ENCODE data around the gene RNF220.

RNF220 gene

GRCh38 chr1:44405031-44405797, at the start of gene RNF220:
Gene RNF220, plus strand, starts transcription at chr1:44405255.
- DNase-seq = no peak

DNA sequence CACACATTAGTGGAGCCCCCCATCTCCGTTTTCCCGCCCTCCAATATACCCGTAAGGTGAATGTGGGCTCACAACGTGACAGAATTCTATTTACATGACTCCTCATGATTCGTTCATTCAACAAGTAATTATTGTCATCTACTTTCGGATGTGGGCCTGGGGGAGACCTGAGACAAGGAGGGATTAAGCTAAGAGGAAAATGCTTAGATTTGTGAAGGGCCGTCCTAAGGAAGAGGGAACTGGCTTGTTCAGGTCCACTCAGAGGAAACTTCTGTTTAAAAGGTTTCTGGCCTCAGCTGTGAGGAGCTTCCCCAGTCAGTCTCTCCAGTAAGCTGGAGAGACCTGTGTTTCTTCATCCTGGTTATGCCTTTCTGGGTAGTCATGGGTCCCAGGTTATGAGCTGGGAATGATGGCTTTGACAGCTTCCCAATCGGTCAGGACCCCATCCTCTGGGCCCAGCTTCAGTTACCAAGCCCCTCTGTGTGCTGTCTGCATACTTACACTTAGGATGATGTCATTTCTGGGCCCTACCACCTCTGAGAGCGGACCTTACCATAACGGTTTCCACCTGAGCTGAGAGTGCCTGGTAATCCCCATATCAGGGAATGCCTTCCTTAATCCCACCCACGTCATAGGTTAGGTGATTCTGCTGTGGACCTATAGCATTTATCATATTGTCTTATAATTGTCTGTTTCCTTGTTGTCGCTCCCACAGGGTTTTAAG, 49.3 kb upstream of the RNF220 start:
- no peak for DNase-seq

DNA sequence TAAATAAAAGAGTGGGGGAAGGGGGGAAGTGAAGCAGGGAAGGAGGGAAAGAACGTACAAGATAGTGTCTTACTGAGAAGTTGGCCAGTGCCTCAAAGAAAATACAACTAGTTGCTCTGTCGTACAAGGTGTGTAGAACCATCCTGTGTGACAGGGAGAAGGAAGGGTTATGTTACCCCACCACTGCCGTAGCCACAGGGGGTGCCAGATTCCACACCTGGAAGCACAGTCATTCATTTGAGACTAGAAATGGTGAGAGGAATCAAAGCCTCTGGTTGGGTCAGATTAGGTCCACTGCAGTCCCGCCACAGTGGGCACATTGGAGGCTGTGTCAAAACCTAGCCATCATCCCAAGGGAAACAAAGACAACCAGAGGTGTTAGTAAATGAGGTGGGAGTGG, 47.3 kb upstream of the RNF220 start:
- DNase-seq = no peak

- DNase-seq = no peak
Observed at GRCh38 chr1:44359234-44359935, 45.7 kb upstream of the RNF220 start.

GRCh38 chr1:44361478-44361877, 43.6 kb upstream of the RNF220 start:
- DNase-seq = no peak

GRCh38 chr1:44366371-44366975, 38.6 kb upstream of the RNF220 start:
- no peak for DNase-seq

DNA sequence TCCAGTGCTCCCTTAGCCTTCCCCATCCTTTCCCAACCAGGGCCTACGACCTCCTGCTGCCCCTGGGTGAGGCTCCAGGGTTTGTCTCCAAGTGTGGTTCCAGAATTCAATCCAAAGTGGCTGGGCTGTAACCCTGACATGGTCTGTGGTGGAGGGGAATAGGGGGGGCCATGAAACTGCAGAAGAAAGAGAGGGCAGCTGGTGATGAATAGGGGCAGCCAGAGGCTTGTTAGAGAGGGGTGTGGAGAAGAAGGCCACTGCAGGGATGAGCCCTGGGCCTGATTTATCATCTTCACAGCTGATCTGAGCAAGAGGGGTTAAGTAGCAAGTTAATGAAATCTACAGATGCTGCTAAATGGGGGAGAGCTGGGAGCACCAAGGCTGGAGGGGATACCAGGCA, 37.1 kb upstream of the RNF220 start:
- no peak for DNase-seq

- DNase-seq = no peak
Observed at GRCh38 chr1:44368471-44369151, 36.4 kb upstream of the RNF220 start.

DNA sequence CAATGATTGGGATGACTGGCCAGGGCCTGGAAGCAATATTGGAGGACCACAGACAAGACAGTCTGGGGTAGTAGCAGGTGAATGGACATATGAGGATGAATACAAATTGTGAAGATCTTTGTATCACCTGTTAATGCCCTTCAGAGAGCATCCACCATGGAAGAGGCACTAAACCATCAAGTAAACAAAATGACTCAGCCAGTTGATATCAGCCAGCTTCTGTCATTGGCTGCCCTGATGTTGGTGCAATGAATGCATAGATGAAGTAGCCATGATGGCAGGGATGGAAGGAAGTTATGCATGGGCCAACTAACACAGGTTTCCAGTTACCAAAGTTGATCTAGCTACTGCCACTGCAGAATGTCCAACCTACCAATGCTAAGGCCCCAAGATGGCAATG, 33.8 kb upstream of the RNF220 start:
- DNase-seq = no peak

DNA sequence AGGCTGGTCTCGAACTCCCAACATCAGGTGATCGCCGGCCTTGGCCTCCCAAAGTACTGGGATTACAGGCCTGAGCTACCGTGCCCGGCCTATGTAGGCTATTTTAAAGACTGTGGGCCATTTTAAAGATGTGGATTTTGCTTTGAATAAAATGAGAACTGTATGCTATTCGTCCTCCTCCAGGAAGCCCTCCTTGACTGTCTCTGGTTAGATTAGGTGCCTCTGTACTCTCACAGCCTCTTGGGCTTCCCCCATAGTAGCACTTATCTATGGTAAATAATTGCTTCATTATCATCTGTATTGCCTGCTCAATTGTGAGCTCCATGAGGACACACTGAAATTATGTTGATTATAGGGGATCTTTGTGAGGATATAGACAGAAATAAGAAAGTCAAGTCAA, 29.5 kb upstream of the RNF220 start:
- DNase-seq = no peak

DNA sequence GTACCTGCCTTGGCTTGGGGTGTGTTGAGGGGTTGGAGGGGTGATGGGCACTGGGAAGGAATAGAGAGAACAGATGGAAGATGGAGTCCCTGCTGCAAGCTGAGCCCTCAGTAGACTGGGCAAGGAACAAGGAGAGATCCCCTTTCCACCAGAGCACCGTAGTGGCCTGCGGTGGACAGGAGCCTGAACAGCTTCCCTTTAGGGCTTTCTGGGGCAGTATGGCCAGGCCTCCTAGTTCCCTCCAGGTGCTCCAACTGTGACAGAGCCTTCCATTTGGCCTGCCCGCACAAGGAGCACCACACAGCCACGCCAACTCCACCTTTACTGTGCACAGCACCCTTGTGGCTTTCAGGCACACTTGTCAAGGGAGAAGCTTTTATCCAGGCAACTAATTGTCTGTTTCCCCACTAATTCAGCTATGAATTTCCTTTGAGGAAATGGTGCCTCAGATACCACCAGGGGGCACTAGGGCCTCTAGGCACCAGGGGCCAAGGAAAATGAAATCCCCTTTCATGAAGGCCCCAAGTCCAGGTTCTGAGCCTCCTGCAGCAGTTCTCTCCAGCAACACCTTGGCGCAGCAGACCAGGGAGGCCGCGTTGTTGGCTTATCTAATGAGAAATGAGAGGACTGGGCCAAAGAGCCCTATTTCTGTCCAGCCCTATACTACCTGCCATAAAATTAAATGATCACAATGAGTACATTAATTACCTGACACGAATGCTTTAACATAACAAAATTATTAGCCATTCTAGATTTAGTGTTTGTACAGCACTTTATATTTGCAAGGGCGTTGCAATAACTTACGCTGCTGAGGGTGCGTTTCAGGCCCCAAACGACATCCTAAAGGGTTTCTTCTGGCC, 26.9 kb upstream of the RNF220 start:
- no peak for DNase-seq

DNA sequence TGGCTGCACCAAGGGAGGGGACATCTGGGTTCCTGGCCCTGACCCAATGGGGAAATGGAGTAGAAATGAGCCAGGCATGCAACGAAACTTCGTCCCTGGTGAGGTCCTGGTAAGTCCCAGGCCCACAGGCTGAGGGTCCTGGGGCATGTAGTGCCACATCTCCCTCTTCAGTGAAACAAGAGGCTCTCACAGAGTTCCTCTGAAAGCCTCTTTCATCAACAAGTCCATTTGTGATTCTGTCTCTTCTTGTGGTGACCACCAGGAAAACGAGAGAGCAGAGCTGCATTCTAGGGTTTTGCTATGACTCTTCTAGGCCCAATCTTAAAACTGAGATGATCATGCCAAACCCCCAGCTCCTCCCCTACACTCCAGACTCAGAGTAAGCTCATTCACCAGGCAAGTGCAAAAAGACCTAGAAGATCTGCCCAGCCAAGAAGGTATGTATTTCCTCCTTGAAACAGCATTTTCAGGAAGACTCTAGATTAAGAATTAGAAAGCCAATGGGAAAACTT, 24.3 kb upstream of the RNF220 start:
- no peak for DNase-seq

DNA sequence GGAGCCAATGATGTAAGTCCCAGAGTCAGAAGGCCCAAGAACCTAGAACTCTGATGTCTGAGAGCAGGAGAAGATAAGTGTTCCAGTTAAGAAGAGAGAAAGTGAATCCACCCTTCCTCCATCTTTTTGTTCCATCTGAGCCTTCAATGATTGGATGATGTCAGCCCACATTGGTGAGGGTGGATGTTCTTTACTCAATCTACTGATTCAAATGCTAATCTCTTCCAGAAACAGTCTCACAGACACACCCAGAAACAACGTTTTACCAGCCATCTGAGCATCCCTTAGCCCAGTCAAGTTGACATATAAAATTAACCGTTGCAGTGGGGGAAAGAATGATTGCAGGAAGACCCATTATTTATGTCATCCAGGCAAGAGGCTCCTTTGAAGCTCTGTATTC, 16.5 kb upstream of the RNF220 start:
- DNase-seq = no peak

DNA sequence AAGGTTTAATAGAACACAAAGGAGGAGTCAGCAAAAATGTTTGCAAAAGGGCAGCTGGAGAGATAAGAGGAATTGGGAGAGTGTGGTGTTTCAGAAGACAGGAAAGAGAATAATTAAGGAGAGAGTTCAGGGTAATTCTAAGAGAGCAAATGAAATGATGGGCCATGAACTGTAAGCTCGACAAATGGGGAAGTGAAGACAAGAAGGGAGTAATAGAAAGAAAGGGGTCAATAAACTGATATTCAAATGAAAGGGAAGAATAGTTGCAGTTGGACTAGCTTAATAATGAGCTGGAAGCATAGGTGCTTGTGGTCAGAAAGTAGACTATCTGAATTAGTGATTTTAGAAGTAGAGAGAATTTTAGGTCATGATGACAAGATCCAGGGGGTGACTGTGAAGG, 15.6 kb upstream of the RNF220 start:
- no peak for DNase-seq

GRCh38 chr1:44390277-44390676, 14.8 kb upstream of the RNF220 start:
- no peak for DNase-seq

DNA sequence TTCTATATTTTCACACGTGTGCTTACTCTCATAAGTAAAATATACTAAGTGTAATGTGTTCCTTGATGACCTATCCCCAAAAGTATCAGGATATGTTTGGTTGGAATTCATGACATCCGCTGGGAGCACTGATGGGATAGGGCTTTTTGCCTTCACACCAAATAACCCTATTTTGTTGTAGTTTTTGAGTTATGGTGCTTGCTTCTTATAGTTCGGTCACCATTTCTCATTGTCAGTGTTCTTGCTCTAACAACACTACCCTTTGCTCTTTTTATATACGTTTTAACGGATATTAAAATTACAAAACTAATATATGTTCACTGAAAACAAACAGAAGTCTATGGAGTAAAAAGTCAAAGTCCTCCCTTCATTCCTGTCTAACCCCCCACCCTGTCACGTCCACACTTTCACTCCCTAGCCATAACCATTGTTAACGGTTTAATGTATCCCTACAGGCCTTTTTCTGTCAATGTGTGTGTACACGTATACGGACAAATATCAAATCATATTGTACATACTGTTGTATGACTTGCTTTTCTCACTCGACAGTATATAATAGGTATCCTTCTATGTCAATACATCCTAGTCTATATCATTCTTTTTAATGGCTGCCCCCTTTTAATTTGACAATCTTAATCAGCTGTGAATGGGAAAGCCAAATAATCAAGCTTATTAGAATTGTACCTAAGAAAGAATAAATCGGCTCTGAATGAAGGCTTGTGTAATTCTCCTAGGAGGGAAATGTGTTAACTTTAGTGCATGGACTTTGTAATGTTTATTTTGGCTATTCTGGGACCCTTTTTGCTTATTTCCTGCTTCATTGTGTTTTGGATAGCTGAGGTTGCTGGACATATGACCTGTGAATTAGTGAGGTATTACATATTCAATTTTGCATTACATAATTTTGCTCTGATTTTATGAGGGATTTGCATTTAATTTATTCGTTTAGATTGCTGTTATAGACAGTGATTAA, 3.5 kb upstream of the RNF220 start:
- DNase-seq = no peak

DNA sequence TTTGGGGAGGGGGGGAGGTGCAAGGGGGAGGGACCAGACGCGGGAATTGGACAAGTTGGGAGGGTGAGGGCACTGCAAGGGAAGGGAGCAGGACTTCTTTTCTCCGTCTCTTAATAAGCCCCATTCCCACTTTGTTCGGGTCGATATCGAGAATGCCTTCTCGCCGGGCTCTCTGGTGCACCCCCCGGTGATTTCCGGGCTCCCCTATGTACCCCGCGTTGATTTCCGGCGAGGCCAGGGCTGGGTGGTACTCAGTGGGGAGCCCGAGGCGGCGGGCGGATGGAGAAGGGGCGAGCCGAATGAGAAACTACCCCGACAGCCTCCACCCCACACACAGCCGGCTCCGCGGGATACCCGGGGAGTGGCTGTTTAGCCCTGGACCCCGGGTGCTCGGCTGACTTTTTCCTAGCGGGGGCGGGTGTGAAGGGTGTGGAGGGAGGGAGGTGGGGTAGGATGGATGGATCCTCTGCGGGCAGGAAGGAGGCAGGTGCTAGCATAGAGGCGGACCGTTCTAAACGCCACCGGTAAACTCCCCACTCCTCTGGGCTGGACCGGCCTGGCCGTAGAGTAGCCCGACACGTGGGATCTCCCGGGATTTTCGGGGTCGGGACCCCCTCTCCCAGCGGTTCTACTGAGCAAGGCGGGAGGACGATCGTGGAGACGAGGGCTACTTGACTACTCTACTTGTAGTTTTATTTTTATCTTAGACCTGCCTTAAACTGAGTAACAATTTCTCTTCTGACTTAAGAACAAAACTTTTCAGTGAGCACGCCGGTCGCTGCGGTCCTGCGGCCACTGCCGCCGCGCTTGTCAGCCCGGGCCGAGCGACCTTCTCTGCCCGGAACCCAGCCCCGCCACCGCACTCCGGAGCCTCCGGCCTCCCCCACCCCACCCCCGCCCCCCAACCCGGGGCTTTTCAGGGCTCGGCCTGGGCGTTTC, 1.0 kb downstream of the RNF220 start:
- no peak for DNase-seq

DNA sequence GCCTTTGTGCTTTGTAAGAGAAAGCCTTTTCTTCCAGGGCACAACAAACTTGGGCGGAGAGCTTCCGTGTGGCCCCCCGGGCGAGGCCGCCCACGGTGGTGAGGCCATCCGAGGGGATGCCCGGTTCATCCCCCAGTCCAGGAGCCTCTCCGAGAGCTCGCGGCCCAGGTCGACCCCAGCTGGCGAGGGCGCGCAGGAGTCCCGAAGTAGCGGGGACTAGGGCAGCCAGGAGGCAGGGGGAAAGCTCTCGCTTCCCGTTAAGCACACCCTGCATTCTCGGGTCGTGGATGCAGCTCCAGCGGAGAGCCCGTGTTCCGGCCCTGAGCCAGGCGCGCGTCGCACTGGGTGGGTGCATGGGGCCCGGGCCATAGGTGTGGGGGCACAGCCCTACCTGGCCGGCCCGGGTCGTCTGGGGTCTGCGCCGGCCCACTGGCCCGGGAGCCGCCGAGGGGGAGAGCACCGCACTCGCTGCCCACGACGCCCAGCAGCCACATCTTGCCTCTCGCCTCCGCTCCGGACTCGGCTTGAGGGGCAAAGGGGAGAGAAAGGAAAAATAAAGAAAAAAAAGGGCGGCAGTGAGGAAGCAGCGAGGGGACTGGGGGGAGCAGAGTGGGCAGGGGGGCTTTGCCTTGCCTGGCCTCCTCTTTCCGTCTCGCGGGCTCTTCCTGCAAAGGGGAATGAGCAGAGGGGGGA, 1.8 kb downstream of the RNF220 start:
- DNase-seq = no peak

Data from NCI-H187 treated with DMSO at 0.1 percent for 48 hours (cell line).